ENCODE results near the gene USP19.

The USP19 gene

DNA sequence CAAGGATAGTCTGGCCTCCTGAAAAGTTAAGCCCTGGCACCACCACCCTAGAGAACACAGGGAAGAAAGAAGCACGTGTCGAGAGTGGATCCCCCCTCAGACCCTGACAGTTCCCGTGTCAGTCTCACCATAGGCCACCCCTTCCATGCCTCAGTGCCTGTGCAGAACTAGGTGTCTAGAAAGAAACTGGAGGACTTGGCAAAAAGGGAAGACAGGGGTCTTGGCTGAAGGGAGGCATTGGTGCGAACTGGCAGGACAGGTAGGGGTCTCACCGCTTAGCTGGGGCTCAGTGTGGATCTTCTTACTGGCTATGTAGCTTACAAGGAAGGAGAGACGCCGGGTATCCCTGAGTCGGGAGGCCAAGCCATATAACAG is 16.6 kb downstream of the USP19 start:
- no peak for DNase-seq

DNA sequence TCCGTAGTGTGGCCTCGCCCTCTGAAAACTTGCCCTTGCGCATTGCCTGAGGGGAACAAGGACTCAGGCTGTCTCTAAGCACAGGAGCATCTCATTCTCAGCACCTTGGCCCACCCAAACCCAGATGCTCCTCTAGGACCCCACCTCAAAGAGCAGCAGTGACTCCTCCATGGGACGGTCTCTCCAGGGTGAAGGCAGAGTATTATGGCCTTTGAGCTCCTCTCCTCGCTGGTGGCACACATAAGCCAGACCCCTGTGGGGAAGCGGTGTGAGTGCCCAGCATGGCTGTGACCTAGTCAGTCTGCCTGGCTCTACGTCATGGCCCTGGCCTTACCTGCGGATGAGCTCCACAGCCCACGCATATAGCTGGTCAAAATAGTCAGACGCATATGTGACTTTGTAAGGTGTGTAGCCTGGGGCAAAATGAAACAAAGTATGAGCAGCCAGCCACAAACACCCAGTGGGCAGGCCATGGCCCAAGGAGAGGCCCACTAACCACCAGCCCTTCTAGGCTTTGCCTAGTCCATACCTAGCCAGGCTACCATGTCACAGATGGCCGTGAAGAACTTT is 20.5 kb downstream of the USP19 start:
- DNase-seq, result no peak

DNA sequence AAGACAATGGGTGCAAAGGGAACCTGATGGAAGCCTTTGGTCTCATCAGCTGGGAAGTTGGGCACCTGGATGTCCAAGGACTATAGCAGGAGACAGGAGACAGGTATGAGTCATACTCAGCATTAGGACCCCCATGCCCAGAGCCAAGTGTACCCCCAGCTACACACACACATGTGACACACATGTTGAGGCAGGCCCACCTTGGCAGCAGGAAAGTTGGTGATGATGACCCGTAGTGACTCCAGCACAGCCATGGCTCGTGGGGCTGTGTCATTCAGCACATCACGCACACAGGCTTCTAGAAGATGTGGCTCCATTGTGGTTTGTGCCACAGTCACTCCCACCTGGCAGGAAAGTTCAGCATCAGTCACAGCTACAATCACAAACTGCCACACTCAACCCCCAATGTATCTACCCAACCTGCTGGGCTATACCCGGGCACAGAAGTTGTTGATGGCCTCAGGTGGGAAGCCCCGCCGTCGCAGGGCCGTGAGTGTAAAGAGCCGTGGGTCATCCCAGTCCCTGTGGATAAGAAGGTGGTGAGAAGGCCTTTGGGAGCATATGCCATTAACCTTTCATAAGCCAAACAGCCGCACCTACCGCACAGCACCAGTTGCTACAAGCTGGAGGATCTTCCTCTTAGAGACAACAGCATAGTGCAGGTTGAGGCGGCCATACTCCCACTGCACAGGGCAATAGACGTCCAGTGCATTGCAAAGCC is 21.6 kb downstream of the USP19 start:
- DNase-seq, result no peak

DNA sequence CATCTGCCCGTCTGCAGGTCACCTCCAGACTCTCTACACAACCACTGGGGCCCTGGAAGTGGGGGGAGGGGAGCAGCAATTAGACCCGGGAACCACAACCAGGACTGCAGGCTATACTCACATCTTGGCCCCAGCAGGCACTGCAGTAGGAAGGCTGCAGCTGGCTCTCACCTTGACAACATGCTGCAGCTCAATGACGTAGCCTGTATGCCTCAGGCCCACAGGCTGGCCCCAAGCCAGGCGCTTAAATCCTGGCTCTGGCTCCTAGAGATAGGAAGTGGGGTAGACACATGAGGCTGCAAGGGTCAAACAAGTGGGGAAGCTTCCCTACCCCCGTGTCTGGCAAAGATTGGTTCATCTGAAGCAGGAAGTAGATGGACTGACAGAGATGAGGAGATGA is 22.2 kb downstream of the USP19 start:
- no peak for DNase-seq

DNA sequence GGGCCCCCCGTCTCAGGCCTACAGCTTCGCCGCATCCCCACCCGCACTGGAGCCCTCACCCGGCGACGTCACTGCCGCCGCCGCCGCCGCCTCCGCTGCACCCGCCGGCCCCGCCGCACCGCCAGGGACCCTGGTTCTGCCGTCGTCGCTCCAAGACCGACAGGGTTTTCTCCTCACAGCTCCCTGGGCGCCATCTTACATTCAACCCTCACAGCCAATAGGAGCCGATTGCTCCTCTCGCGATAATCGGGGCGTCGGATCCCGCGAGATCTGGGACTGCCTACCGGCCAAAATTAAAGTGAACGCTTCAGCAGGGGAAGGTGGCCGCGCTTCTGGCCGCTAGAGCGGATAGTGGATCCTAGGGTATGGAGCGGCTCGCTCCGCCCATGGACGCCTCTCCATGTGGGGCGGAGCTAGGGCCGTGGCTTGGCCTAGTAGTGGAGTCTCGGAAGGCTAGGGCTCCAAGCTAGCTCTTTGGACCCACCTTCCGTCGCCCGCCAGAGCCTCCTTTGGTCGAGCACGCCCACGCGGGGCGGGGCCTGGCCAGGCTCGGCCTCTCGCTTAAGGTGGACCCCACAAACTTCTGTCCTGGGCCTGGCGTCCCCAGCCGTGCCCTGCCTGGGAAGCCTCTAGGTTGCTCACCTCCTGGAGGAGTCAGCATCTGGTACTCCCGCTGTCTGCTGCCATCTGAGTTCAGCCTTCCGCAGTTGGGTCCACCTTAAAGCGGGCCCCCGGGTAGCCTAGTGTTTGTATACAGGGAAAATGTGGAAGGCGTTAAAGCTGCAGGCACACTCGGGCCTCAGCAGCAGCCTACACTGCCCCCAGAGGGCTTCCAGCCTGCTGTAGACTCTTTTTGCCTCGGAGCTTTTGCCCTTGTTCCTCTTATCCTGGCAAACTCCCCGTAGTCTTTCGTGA is 26.5 kb downstream of the USP19 start, which contains the start of gene QRICH1:
QRICH1 (minus strand) TSS at position 219 of the 915 bp plus-strand sequence. CDS start 17,054 bp downstream, outside the sequence.
- peak; percentile 92 to 95 for DNase-seq

DNA sequence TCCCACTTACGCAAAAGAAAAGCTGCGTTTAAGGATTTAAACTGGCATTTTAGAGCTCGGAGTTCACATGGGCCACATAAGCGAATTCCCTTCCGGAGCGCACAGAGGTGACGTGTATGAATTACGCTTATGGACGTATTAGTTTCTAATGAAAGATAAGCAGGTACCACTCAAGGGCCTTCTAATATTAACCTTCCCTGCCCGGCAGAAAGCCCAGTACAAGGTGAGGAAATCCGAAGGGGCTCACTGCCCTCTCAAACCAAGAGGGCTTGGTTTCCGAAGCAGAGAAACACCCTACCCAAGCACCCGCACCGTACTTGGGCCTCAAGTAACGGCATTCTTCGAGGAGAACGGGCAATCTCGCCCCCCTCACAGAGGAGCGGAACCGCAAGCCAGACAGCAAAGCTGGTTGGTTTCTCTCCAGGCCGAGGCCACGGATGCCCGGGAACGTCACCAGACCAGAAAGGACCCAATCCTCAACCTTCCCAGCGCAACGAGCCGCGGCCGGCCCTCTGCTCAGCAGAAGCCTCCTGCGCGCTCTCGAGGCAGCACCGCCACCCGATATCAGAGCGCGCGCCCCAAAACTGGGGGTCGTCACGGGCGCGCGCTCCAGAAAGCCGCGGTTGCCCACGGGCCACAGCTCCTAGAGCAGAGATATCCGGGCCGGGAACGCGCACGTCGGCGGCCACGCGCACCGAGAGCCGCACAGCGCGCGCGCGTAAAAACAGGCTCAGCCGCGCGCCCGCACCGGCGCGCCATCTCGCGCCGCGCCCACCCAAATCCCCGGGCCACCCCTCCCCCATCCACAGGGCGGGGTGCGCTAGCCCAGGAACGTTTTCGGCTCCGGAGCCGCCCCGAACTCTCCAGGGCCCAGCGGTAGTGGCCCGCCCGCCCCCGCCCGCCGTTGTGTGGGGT is 27.4 kb downstream of the USP19 start:
- DNase-seq, result peak; percentile 49 to 51

DNA sequence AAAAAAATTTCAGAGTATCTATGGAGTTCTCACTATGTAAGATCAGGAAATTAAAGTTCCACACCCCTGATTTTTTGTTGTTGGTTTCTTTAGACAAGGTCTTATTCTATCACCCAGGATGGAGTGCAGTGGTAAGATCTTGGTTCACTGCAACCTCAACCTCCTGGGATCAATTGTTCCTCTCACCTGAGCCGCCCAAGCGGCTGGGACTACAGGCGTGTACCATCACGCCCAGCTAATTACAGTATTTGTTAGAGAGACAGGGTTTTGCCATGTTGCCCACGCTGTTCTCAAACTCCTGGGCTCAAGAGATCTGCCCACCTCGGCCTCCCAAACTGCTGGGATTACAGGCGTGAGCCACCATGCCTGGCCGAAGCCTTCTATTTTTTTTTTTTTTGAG is 39.2 kb downstream of the USP19 start:
- no peak for DNase-seq

DNA sequence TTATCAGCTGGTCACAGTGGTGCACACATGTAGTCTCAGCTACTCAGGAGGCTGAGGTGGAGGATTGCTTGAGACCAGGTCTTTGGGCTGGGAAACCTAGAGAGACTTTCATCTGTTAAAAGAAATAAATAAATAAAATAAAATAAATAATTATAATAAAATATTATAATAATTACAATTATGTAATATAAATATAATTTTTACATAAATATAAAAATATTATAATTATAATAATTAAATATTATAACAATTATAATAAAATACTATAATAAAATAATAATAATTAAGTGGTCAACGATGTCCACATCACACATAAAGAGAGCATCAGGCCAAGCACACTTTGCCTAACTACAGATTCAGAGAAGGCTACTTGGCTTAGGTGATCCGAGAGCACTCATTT is 41.4 kb downstream of the USP19 start:
- no peak for DNase-seq

DNA sequence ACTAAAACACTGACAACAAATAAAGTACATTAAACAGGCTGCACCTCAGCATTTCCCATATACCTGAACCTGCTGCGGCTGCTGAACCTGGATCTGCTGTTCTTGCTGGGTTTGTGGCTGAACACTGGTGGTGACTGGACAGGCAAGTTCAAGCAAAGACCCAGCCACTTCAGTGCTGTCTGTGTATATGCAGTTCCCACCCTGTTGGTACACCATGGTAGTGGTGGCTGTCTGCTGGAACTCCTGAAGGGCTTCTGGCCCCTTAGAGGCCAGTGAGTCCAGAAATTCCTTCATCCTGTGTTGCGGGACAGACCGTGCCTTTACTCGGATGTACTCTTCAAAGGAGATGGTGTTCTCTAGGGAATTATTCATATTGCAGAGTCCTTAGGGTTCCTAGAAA is 44.0 kb downstream of the USP19 start:
- no peak for DNase-seq

DNA sequence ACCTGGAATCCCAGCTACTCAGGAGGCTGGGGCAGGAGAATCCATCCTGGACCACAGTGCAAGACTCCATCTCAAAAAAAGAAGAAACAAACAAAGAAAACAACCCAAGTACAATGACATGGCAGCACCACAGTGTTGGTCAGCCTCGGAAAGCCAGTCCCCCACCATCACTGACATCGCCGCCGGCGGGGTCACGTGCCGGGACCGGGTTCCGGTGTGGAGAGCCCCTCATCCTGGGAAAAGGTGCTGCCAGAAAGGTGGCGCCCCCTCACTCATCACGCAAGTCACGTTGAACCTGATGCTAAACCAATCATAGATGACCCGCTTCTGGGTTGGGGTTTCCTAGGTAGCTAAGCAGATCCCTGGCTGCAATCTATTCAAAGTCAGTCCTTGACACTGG is 44.5 kb downstream of the USP19 start:
- DNase-seq, result no peak
